GM21825 (cell line): ENCODE data around the gene TREML2.

Experiments
- ATAC-seq: cut with Tn5 transposase; IDR thresholded peaks from one replicate; pipeline ENCODE4 v1.9.1; 2021; ENCODE audit warnings: mild to moderate bottlenecking, moderate library complexity; ENCODE audit not compliant: unreplicated experiment

Gene TREML2

DNA sequence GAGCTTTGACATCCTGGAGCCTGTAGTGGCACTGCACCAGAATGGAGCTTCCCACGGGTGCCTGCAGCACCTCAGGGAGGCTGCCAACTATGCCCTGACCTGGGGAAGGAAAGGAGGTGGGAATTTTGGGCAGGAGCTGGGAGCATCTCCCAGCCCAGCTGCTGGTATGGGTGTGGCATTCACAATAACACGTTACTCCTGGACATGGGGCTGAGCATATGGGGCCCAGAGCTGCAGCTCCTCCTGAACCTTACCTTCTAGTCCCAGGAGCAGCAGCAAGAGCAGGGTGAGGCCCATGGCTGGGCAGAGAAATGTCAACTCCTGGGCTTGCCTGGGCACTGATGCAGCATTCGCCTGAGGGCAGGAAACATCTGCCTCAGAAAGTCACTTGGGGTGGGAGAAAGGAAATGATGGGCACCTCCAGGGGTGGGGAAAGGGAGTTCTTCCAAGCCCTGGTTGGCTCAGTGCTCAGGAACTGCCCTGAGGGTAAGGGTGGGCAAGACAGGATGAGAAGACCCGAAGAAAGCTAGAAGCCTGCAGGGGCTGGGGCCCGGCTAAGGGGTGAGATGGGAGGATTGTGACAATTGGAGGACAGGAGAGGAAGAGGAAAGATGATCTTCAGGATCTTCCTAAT is 46.8 kb downstream of the TREML2 start, which contains the start of gene TREML1:
Gene TREML1, minus strand, starts transcription at position 356 of the 634 bp plus-strand sequence. Its CDS starts 59 bp downstream, at position 297.
- ATAC-seq, result no peak

DNA sequence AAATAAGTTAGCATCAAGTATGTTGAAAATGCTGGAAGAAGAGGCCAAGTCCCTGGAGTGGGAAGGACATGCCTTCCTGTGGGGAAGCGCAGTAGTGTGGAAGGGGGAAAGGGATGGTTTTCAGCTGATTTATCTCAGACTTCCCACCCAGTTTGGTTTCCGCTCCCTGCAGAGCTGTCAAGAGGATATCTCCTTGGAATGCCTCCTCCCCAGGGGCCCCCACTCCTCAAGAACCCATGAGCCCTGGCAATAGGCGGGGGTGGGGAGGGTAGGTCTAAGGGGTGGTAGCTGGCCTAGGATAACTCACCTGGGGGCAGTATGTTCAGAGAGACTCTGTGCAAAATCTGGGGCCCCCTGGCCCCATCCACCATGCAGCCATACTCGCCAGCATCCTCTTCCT is 47.5 kb downstream of the TREML2 start:
- ATAC-seq, result no peak

DNA sequence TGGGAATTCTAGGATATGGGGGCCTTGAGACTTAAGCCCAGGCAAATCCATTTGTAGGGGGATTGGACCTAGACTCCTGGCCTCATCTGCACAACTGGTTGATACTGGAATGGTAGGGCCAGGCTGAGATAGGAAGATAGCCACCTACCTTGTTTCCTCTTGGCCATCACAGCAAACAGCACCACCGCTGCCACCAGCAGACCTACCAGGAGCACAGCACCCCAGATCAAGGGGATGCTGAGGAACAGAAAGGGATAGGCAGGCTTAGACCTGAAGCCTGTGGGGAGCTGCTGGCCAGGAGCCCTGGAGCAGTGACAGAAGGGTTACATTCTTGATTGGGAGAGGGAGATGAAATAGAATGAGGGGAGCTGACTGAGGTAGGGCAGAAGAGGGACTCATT is 50.3 kb downstream of the TREML2 start:
- no peak for ATAC-seq

DNA sequence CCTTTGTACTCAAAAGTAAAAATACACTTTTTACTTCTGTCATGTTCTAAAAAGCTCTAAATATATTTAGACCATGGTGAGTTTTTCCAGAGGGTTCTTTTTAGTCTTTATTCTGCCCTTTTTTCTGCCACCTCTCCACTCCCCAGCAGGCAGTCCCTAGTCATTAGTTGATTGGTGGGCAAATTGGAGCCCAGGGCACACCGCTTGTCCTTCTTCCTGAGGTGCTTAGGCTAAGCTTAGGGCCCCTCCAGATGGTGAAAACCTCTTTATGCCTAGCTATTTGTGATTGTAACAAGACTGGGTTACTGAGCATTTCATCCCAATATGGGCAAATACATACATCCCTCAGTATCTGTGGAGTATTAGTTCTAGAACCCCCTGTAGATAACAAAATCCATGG is 53.0 kb downstream of the TREML2 start:
- no peak for ATAC-seq
